Ishikawa (cell line): ENCODE data around the gene PARVB.

ENCODE experiments used
- CEBPB ChIP-seq: IDR thresholded peaks from 2 replicates; pipeline ENCODE4 v1.6.1; 2012
- CREB1 ChIP-seq: IDR thresholded peaks from 2 replicates; pipeline ENCODE4 v1.6.1; 2012; ENCODE audit warnings: low read depth
- EP300 ChIP-seq: IDR thresholded peaks from 2 replicates; pipeline ENCODE4 v1.6.1; 2012; ENCODE audit warnings: borderline replicate concordance
- FOXM1 ChIP-seq: IDR thresholded peaks from 2 replicates; pipeline ENCODE4 v1.6.1; 2012; ENCODE audit warnings: low read depth, borderline replicate concordance
- REST ChIP-seq: IDR thresholded peaks from 2 replicates; pipeline ENCODE4 v1.6.1; 2012; ENCODE audit warnings: low read depth, mild to moderate bottlenecking
- TAF1 ChIP-seq: IDR thresholded peaks from 2 replicates; pipeline ENCODE4 v1.6.1; 2012; ENCODE audit warnings: low read depth, mild to moderate bottlenecking
- TEAD4 ChIP-seq: IDR thresholded peaks from 2 replicates; pipeline ENCODE4 v1.6.1; 2012
- YY1 ChIP-seq: IDR thresholded peaks from 2 replicates; pipeline ENCODE4 v1.6.1; 2012; ENCODE audit warnings: low read depth

GRCh38 chr22:44164031-44164430, 139.9 kb downstream of the PARVB start:
- TF ChIP-seq YY1, result no peak
- no peak for TF ChIP-seq EP300
- no peak for TF ChIP-seq REST
- no peak for TF ChIP-seq CREB1
- no peak for TF ChIP-seq TAF1
- no peak for TF ChIP-seq FOXM1
- TF ChIP-seq TEAD4, result no peak
- no peak for TF ChIP-seq CEBPB
